Dermis microvascular lymphatic vessel endothelial cell (primary cell): Measurements from ENCODE around the gene MAPK8. TPM values are rescaled to one million over a fixed set of nuclear protein-coding genes. Genes with fewer than 3 reads are reported as not detected.
"Not testable (repeated sequence)": the region's sequence is repeated elsewhere in the genome, so short reads cannot be mapped to it uniquely, and the experiment has no call there.

Experiments
- DNase-seq, 2 donors: peaks; one replicate each; pipeline versions ENCODE4 v3.0.0 to v3.0.0-alpha.2; 2010; ENCODE audit warnings: low read depth in 2 of 2
- total RNA-seq: library from RNA; depleted of rRNA; stranded (reverse); fragments of >200 nt; gene quantifications from 2 replicates; pipeline ENCODE4 v1.2.1, GENCODE V29; 2014

The MAPK8 gene
- total RNA-seq: 32.3 and 46.3 TPM in 2 replicates

DNA sequence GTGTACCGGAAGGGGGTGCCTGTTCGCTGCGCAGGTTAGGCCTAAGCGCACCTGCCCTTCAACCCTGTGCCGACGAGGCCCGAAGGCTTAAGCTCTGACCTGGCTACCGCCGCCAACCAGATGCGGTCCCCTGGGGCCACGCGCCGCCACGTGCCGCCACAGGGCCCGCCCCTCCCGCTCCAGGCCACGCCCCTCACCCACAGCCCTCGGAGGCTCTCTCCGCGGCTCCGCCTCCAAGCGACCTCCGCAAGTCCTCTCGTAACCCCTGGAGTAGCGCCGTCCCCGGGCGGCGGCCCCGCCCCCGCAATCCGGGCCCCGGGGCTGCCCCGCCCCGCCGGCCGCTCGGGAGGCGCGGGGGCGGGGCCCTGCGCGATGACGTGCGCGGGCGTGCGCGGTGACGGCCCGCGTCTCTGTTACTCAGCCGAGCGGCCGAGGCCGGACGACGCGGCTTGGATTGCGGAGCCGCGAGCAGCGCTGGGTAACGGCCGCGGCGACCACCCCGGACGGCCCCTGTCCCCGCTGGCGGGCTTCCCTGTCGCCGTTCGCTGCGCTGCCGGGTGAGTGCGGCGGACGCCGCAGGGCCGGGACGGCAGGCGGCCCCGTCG, at the start of gene MAPK8:
Gene MAPK8, plus strand, starts transcription at position 413 of the 605 bp plus-strand sequence. CDS start 94,984 bp downstream, outside the sequence.
- DNase-seq: peak; percentile 74 to 85

DNA sequence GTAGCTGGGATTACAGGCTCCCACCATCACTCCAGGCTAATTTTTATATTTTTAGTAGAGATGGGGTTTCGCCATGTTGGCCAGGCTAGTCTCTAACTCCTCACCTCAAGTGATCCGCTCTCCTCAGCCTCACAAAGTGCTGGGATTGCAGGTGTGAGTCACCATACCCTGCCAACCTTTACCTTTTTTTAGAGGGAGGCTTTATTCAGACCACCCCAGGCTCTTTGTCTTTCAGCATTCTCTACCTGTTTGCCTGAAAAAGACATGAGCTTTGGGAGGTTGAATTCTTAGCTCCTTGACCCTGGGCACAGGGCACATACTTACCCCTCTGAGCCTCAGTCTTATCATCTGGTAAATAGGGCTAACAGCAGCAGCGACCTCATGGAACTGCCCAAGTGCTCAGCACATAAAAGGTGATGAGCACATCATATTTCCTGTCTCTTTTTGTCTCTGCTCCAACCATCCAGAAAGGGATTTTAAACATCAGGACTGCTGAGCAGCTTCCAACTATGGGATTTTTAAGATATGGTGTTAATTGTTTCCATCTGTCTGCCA, 49.0 kb upstream of the MAPK8 start:
- no peak for DNase-seq

DNA sequence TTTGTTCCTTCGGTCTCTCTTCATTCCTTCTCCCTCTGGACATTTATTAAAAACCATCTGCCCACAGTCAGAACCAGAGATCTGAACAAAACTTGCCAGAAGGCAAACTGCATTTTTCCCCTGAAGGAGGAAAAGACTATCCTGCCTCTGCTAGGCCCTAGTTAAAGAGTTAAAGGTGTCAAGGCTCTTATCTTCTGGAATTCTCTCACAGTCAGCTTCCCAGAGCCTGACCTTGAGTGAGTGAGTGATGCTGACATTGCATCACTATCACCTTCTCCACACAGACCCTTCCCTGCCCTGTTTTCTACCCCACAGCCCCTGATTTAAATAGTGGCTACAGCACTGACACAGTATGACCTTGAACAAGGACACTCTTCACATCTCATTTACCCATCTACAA, 48.4 kb upstream of the MAPK8 start:
- no peak for DNase-seq

DNA sequence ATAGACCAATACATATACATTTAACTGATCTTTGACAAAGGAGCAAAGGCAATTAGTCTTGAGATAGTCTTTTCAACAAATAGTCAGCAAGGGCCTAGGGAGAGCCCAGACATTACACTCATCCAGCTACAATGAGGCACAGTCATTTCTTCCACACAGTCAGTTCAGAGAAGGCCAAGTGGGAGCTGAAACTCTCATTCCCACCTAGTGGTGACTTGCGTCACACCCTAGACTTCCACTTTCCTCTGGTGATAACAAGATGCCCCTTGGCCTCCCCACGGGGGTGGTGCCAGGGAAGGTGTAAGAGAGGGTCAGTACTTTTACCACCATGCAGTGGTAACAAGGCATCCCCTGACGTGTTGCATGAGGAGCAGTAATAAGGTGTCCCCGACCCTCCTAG, 39.9 kb upstream of the MAPK8 start:
- no peak for DNase-seq

DNA sequence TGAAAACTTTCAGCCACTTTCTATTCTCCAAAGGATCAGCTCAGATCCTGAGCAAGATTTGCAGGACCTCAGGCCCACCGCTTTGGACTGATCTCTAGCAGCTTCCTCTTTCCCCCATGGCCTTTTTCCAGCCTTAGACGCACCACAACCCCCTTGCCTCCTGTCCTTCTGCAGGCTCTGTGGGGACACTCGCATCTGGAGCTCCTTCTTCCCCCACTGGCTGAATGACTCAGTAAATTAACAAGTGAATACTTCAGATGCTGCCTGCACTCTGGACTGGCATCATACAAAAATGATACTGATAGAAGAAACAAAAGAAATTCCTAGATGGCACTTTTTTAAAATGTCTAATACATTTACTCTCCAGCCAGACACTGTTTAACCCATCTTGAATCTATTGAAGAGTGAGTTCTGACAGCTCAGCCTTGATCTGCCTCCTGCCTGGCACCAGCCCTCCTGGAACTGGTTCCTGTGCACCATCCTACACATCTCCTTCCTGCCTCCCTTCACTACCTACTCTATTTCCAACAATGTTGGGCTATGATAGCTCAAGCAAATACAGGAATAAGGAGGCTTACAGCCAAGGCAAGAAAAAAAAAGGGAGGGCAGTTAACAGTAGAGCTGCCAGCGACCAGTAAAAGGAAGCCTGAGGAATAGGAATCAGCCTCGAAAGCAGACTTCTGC, 35.3 kb upstream of the MAPK8 start:
- no peak for DNase-seq

DNA sequence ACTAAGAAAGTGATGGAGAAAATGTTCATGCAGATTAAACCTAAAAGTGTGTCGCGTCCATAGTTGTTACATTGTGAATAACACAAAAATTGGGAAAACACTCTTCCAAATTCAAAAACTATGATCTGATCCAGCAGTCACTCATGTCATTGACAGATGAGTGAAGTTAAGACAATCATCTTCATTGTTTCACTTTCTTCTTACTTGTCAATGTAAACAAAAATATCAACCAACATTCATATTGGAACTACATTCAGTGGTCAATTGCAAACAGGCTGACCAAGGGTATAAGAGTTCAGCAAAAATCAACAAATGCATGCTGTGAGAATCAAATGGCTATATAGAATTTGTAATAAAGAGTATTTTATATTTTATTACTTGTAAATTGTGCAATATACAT, 33.8 kb upstream of the MAPK8 start:
- DNase-seq: no peak

DNA sequence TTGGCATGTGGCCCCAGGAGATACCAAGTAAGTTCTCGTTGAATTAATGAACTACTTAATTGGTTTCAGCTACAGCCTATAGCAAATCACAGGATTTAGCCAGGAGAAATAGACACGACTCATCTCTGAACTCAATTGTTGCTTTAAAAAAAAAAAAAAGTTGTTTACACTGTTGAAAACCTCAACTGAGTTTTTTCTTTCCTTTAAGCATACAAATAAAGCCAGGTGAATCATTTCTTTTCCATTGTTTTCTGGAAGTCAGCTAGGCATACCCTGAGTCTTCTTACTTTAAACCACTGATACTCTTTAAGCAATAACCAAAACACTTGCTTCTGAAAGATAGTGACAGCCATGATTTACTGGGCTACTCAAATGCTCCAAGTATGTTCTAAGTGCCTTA, 32.7 kb upstream of the MAPK8 start:
- DNase-seq: no peak

DNA sequence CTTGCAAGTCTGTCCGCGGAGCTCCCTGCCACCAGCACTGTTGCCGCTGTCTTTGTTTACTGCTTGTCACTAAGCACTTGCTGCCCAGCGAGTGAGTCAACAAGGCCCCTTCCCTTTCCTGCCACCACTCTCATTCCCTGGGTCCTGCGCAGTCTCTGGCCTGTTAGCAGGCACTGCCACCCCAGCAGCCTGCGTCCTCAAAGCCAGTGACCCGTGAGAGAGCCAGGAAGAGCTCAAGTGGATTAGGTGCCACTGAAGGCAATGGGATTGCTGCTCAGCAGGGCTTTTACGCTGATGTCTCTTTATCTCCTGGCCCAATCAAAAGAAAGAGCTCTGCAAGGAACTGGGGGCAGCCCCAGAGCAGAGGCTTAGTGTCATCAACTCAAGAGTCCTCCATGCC, 31.8 kb upstream of the MAPK8 start, which contains the start of gene FRMPD2:
Gene FRMPD2, minus strand, starts transcription at position 61 of the 400 bp plus-strand sequence. CDS start 129 bp downstream, outside the sequence.
- no peak for DNase-seq

DNA sequence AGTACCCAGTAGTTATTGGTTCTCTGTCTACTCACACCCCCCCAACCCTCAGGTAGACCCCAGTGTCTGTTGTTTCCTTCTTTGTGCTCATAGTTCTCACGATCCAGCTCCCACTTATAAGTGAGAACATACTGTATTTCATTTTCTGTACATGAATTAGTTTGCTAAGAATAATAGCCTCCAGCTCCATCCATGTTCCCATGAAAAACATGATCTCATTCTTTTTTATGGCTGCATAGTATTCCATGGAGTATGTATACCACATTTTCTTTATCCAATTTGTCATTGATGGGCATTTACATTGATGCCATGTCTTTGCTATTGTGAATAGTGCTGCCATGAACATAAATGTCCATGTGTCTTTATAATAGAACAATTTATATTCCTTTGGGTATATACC, 29.4 kb upstream of the MAPK8 start:
- no peak for DNase-seq

DNA sequence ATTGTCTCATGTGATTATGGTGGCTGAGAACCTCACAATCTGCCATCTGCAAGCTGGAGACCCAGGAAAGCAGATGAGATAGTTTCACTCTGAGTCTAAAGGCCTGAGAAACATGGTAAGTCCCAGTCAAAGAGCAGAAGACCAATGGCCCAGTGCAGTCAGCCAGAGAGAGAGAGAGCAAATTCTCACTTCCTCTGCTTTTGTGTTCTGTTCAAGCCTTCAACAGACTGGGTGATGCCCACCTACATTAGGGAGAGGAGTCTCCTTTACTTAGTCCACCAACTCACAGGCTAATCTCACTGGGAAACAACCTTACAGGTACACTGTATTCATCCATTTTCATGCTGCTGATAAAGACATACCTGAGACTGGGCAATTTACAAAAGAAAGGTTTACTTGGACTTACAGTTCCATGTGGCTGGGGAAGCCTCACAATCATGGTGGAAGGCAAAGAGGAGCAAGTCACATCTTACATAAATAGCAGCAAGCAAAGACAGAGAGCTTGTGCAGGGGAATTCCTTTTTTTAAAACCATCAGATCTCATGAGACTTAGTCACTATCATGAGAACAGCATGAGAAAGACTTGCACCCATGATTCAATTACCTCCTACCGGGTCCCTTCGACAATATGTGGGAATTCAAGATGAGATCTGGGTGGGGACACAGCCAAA, 27.3 kb upstream of the MAPK8 start:
- no peak for DNase-seq

DNA sequence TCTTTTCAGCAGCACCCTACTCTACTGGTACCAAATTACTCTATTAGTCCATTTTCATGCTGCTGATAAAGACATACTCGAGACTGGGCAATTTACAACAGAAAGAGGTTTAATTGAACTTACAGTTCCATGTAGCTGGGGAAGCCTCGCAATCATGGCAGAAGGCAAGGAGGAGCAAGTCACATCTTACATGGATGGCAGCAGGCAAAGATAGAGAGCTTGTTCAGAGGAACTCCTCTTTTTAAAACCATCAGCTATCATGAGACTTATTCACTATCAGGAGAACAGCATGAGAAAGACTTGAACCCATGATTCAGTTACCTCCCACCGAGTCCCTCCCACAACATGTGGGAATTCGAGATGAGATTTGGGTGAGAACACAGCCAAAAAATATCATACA, 24.8 kb upstream of the MAPK8 start:
- not testable (repeated sequence) for DNase-seq

DNA sequence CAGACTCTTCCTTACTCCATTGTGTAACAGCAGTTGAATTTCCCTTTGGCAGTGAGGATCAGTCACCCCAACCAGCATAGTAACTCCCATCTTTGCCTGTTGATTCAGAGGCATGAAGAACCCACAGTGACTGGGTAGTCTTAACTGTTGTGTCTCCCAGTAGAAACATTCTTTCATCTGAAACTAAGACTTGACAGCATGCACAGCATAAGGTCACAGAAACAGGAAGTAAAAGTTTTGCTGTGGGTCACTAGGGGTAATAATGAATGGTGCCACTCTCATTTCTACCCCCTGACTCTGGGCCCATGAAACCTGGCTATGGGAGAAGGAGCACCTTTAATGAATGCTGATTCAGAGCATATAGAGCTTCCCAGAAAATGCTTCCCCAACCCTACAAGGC, 23.6 kb upstream of the MAPK8 start:
- no peak for DNase-seq

DNA sequence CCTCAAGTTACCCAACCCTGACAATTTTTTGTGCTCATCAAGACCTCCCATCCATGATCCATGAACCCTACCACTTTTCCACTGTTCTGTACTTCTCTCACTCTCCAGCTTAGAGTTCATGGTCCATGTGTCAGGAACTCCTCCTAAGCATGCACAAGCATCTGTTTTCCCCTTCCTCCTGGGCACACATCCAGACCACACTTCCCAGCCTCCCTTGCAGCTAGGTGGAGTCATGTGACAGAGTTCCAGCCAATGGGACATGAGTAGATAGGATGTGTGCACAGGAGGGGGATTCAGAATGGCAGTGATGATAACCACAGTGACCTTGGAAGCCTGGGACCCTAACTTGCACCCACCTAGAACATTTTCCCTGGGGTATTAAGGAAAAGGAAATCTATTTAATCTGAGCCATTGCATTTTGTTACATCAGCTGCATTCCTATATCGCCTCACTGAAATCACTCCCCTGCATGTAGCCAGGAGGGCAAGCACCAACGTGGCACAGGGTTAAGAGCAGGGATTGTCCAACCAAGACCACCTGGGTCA, 22.4 kb upstream of the MAPK8 start:
- no peak for DNase-seq

DNA sequence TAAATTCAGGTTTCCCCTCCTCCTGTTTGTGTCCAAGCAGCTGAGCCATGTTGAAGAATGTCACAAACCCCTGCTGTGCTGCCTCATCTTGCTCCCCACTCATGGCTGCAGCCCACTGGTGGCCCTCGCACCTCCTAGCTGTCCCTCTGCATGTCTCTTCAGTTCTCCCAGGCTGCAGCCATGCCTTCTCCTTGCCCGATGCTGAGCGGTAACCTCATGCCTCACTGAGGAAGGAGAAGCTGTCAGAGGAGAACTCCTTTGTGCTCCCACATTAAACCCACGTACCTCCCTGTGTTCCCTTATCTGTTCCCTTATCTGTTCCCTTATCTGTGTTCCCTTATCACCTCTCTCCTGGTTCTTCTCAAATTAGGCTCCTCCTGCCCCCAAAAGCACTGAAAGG, 21.7 kb upstream of the MAPK8 start:
- DNase-seq: no peak

DNA sequence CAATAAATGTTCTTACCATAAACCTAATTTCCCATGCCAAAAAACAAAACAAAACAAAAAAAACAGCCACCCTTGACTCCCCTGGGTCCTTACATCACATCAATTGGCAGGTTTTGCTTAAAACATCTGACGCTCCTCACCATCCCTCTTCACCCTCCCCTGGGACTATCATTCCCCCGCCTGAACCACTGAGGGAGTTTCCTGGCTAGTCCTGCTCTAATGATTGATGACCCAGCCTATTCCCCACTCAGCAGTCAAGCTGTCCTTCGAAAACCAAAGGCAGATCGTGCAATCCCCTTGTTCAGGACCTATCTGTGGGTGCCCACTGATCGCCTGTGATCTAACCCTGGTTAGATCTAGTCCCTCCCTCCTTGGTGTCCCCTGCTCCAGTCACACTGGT, 20.8 kb upstream of the MAPK8 start:
- DNase-seq: no peak

DNA sequence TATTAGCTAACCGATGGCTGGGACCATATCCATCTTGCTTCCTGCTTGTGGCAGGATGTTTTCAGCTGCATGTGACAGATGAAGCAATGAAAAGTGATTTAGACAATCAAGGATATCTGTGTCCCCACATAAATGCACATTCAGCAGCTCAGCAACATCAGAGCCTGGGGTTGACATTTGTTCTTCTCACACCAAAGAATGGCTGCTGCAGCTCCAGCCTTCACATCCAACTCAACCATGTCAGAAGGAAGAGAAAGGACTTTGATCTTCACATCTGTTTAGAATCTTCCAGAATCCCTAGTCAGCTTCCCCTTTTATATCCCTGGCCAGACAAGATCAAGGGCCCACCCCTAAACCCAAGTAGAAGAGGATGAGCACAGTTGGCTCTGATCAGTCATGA, 20.1 kb upstream of the MAPK8 start:
- no peak for DNase-seq

DNA sequence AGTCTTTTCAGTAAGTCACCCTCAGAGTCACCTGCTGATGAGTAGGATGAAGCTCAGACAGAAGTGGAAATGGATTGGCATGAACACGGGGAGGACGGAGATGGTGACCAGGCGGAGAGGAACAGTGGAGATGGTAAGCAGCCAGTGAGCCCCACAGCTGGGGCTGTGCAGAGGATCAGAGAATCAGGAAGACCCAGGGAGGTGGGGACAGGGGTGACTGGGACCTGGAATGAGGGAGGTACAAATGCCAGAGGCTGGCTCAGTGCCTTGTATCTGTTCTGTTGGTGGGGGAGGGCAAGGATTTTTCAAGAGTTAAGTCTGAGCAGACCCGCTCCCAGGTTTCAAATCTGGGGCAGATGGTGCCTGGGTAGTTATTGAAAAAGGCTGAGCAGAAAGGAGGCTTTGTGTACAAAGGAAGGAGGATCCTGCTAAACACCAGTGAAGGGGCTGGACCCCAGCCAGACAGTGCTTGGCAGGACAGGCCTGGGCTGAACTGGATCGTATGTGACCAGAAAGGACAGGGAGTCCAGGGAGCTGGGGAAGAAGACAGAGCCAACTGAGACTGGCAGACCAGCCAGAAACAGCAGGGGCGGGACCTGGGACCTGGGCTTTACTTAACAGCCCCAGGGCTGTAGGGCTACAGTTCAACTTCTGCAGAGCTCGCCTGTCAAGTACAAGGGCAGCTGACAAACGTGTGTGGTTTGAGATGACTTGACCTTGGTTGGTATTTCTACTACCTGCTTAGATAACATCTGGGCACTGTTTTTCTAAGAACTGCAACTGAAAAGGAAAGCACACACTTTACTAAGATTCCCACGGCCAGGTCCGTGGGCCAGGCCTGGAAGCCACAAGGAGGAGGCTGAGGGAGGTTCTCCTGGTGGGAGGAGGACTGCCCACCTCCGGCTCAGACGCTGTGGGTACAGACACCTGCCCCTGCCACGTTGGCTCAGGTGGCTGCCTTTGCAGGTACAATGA, 18.8 kb upstream of the MAPK8 start:
- no peak for DNase-seq

DNA sequence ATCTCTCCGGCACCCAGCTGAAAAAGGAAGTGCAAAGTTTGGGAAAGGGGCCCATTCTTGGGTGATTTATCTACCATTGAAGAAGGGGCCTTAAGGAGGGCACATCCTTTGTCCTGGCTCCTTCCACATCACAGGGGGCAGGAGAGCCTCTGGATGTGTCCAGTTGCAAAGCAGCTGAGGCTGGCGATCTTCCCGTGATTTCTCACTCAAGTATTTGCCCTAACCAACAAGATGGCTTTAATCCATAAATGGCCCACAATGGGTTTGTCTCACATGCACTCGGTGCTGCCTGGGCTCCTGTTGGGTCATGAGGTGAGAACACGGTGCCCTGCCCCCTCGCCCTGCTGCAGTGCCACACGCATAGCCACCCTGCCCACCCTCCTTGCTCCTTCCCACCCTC, 17.8 kb upstream of the MAPK8 start:
- no peak for DNase-seq

DNA sequence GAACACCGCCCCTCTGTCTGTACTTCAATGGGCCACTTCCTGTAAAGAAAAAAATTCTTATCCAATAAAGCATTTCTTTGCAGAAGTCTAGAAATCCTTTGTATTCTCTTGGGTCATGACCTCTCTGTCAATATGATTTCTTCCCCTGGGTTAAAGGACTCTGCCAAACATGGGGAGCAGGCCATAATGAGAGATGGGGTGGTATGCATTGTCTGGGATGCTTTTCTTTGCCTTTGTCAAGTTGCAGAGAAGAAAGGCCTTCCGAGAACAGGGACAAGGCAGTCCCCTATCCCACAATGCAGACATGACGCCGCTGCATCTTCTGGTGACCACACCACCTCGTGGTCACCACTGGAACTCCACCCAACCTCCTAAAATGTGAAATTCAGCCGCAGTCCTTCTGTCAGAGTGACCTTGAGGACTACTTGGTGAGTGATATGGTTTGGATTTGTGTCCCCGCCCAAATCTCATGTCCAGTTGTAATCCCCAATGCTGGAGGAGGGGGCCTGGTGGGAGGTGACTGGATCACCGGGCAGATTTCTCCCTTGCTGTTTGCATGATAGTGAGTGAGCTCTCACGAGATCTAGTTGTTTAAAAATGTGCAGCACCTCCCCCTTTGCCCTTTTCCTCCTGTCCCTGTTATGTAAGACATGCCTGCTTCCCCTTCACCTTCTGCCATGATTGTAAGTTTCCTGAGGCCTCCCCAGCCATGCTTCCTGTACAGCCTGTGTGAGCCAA, 16.8 kb upstream of the MAPK8 start:
- DNase-seq: peak; percentile 31 to 58

DNA sequence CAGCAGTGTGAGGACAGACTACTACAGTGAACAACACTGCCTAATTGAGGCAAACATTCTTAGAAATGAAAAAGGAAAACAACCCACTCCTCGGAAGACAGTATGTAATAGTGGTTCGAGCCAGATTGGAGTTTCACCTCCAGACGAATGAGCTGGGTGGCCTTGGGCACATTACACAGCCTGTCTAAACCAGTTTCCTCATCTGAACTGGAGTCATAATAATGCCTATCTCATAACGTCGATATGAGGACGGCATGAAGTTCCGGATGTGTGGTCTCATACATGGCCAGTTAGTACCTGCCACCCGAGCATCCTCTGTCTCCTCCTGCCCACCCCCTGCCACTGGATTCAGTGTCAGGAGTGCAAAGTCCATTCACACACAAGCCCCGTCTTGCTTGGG, 16.2 kb upstream of the MAPK8 start:
- no peak for DNase-seq
